Karpas-422 (cell line): ENCODE data around the gene RBMX. TPM values are rescaled to one million over a fixed set of nuclear protein-coding genes. Genes with fewer than 3 reads are reported as not detected.

Experiments
- DNase-seq: peaks from one replicate; pipeline ENCODE4 v3.0.0-alpha.2; 2015
- H2AFZ ChIP-seq: fragments of 200-600 bp; sonication (generic); 2 replicates; pipeline ENCODE4 v1.6.1; 2014; ENCODE audit warnings: antibody characterized with exemption, low read length, mixed read lengths
- H3K27ac ChIP-seq: fragments of 200-600 bp; sonication (generic); 2 replicates; pipeline ENCODE4 v1.5.1; 2014; ENCODE audit warnings: mild to moderate bottlenecking, low read length, moderate library complexity
- H3K27me3 ChIP-seq: fragments of 200-600 bp; sonication (generic); 2 replicates; pipeline ENCODE4 v1.6.1; 2014; ENCODE audit warnings: low read length, mixed read lengths
- H3K36me3 ChIP-seq: fragments of 200-600 bp; sonication (generic); 2 replicates; pipeline ENCODE4 v1.6.1; 2014; ENCODE audit warnings: low read length, mixed read lengths; ENCODE audit not compliant: insufficient read depth
- H3K4me1 ChIP-seq: fragments of 200-600 bp; sonication (generic); 2 replicates; pipeline ENCODE4 v1.6.1; 2014; ENCODE audit warnings: mild to moderate bottlenecking, low read length, mixed read lengths
- H3K4me2 ChIP-seq: fragments of 200-600 bp; sonication (generic); 2 replicates; pipeline ENCODE4 v1.6.1; 2014; ENCODE audit warnings: low read length, low read depth, mild to moderate bottlenecking; ENCODE audit not compliant: poor library complexity, severe bottlenecking
- H3K4me3 ChIP-seq: fragments of 200-600 bp; sonication (generic); 2 replicates; pipeline ENCODE4 v1.5.1; 2014; ENCODE audit warnings: mild to moderate bottlenecking, antibody characterized with exemption, low read length, mixed read lengths
- H3K79me2 ChIP-seq: fragments of 200-600 bp; sonication (generic); 2 replicates; pipeline ENCODE4 v1.6.1; 2014; ENCODE audit warnings: mild to moderate bottlenecking, low read length, mixed read lengths
- H3K9ac ChIP-seq: fragments of 200-600 bp; sonication (generic); 2 replicates; pipeline ENCODE4 v1.6.0; 2014; ENCODE audit warnings: low read length
- H3K9me2 ChIP-seq: fragments of 200-600 bp; sonication (generic), shearing (Covaris generic); replicated peaks from 2 replicates; pipeline ENCODE4 v1.6.0; 2014; ENCODE audit warnings: mild to moderate bottlenecking, low read length, moderate library complexity; ENCODE audit not compliant: insufficient read depth
- H3K9me3 ChIP-seq: fragments of 300-700, 200-600 bp; sonication (generic); 2 replicates; pipeline ENCODE4 v1.6.1; 2014; ENCODE audit warnings: low read length, mixed read lengths
- H4K20me1 ChIP-seq: fragments of 200-600 bp; sonication (generic); 2 replicates; pipeline ENCODE4 v1.6.1; 2014; ENCODE audit warnings: mild to moderate bottlenecking, antibody characterized with exemption, low read length, low read depth; ENCODE audit not compliant: insufficient read depth
- total RNA-seq: library from RNA; depleted of rRNA; stranded (reverse); fragments of >200 nt; shearing (Covaris generic); gene quantifications from 2 replicates; pipeline ENCODE4 v1.2.3, GENCODE V29; 2014; ENCODE audit warnings: low replicate concordance

RBMX gene
- total RNA-seq, 1 experiment from 2014 or later, result 186 TPM

GRCh38 chrX:136872091-136872700 is 8.3 kb downstream of the RBMX start:
- DNase-seq, result peak; percentile 33
- no peak overlapping the region for H3K4me3 ChIP-seq
- no peak overlapping the region for H3K4me2 ChIP-seq
- H3K36me3 ChIP-seq, result peaks cover 42% of the 10 kb centered on the region
- H3K4me1 ChIP-seq, result no peaks in the 10 kb centered on the region
- H3K9me3 ChIP-seq, result no peaks in the 10 kb centered on the region
- H3K9me2 ChIP-seq, result no peaks in the 10 kb centered on the region
- H3K27me3 ChIP-seq, result no peaks in the 10 kb centered on the region
- no peak overlapping the region for H2AFZ ChIP-seq
- no peaks in the 10 kb centered on the region for H3K79me2 ChIP-seq
- no peak overlapping the region for H3K9ac ChIP-seq
- H4K20me1 ChIP-seq, result no peaks in the 10 kb centered on the region
- H3K27ac ChIP-seq, result no peak overlapping the region

GRCh38 chrX:136870064-136870463 is 10.5 kb downstream of the RBMX start:
- Histone ChIP-seq H3K9me2 (no peaks in the 10 kb centered on the region), H4K20me1 (no peaks in the 10 kb centered on the region), H3K27ac (no peak overlapping the region), H3K4me1 (no peaks in the 10 kb centered on the region), H3K79me2 (no peaks in the 10 kb centered on the region), H3K9me3 (no peaks in the 10 kb centered on the region), H3K9ac (no peak overlapping the region), H2AFZ (no peak overlapping the region), H3K27me3 (no peaks in the 10 kb centered on the region), H3K36me3 (peaks cover 37% of the 10 kb centered on the region), H3K4me3 (no peak overlapping the region), H3K4me2 (no peak overlapping the region)
- peak; percentile 41 for DNase-seq

GRCh38 chrX:136868283-136869055 is 12.1 kb downstream of the RBMX start:
- Histone ChIP-seq H3K79me2 (no peaks in the 10 kb centered on the region), H3K9ac (no peak overlapping the region), H3K9me3 (no peaks in the 10 kb centered on the region), H3K4me1 (no peaks in the 10 kb centered on the region), H3K4me2 (no peak overlapping the region), H3K9me2 (no peaks in the 10 kb centered on the region), H4K20me1 (no peaks in the 10 kb centered on the region), H3K27ac (no peak overlapping the region), H3K4me3 (no peak overlapping the region), H3K27me3 (no peaks in the 10 kb centered on the region), H3K36me3 (peaks cover 31% of the 10 kb centered on the region), H2AFZ (no peak overlapping the region)
- peak; percentile 7 for DNase-seq

GRCh38 chrX:136867518-136867917 is 13.0 kb downstream of the RBMX start:
- no peaks in the 10 kb centered on the region for H3K4me1 ChIP-seq
- H4K20me1 ChIP-seq, result no peaks in the 10 kb centered on the region
- no peak overlapping the region for H2AFZ ChIP-seq
- no peaks in the 10 kb centered on the region for H3K27me3 ChIP-seq
- H3K27ac ChIP-seq, result no peak overlapping the region
- no peaks in the 10 kb centered on the region for H3K79me2 ChIP-seq
- H3K9ac ChIP-seq, result no peak overlapping the region
- DNase-seq, result peak; percentile 40
- H3K36me3 ChIP-seq, result peaks cover 27% of the 10 kb centered on the region
- H3K4me2 ChIP-seq, result no peak overlapping the region
- no peaks in the 10 kb centered on the region for H3K9me2 ChIP-seq
- H3K4me3 ChIP-seq, result no peak overlapping the region
- H3K9me3 ChIP-seq, result no peaks in the 10 kb centered on the region

GRCh38 chrX:136867096-136867491 is 13.4 kb downstream of the RBMX start:
- Histone ChIP-seq H3K27ac (no peak overlapping the region), H3K36me3 (peaks cover 23% of the 10 kb centered on the region), H3K9ac (no peak overlapping the region), H3K79me2 (no peaks in the 10 kb centered on the region), H2AFZ (no peak overlapping the region), H3K4me3 (no peak overlapping the region), H3K4me1 (no peaks in the 10 kb centered on the region), H3K27me3 (no peaks in the 10 kb centered on the region), H4K20me1 (no peaks in the 10 kb centered on the region), H3K9me2 (no peaks in the 10 kb centered on the region), H3K9me3 (no peaks in the 10 kb centered on the region), H3K4me2 (no peak overlapping the region)
- peak; percentile 40 for DNase-seq

GRCh38 chrX:136866337-136867095 is 14.0 kb downstream of the RBMX start:
- H3K27ac ChIP-seq, result no peak overlapping the region
- peak; percentile 38 for DNase-seq
- no peaks in the 10 kb centered on the region for H3K9me2 ChIP-seq
- H3K9me3 ChIP-seq, result no peaks in the 10 kb centered on the region
- no peak overlapping the region for H3K4me2 ChIP-seq
- H3K36me3 ChIP-seq, result peaks cover 20% of the 10 kb centered on the region
- H3K9ac ChIP-seq, result no peak overlapping the region
- H3K4me1 ChIP-seq, result no peaks in the 10 kb centered on the region
- no peaks in the 10 kb centered on the region for H3K27me3 ChIP-seq
- H3K4me3 ChIP-seq, result no peak overlapping the region
- no peak overlapping the region for H2AFZ ChIP-seq
- no peaks in the 10 kb centered on the region for H3K79me2 ChIP-seq
- no peaks in the 10 kb centered on the region for H4K20me1 ChIP-seq

GRCh38 chrX:136865270-136866158 is 15.0 kb downstream of the RBMX start:
- no peaks in the 10 kb centered on the region for H3K4me1 ChIP-seq
- no peaks in the 10 kb centered on the region for H3K27me3 ChIP-seq
- no peak overlapping the region for H3K4me2 ChIP-seq
- no peaks in the 10 kb centered on the region for H3K9me2 ChIP-seq
- H3K36me3 ChIP-seq, result peaks cover 20% of the 10 kb centered on the region
- H3K79me2 ChIP-seq, result no peaks in the 10 kb centered on the region
- peak; percentile 35 for DNase-seq
- H3K9ac ChIP-seq, result no peak overlapping the region
- no peaks in the 10 kb centered on the region for H4K20me1 ChIP-seq
- H3K27ac ChIP-seq, result no peak overlapping the region
- no peak overlapping the region for H3K4me3 ChIP-seq
- no peak overlapping the region for H2AFZ ChIP-seq
- no peaks in the 10 kb centered on the region for H3K9me3 ChIP-seq
